H1 (cell line): ENCODE results near the gene RGS2. TPM values are rescaled to one million over a fixed set of nuclear protein-coding genes. Genes with fewer than 3 reads are reported as not detected.

Source experiments
- CTCF ChIA-PET: fragments of 300-600 bp; sonication (Branson Sonifier 250); formaldehyde crosslinking; loops from one replicate; lab custom pipeline; 2021; ENCODE audit not compliant: partially characterized antibody; lab: Charles Lee
- POLR2A ChIA-PET: fragments of 300-600 bp; sonication (Branson Sonifier 250); formaldehyde crosslinking; loops from one replicate; lab custom pipeline; 2021; ENCODE audit warnings: inconsistent platforms; ENCODE audit not compliant: partially characterized antibody; lab: Charles Lee
- DNase-seq, 2 experiments: peaks; one replicate each; pipeline versions ENCODE4 v3.0.0 to v3.0.0-alpha.2; 2010 to 2022; ENCODE audit warnings: low spot score in 2 of 2, low read depth in 1 of 2, mixed read lengths in 1 of 2
- FAIRE-seq: peaks from 2 replicates; lab custom pipeline; 2011; peaks lifted over from hg19 to GRCh38; lab: Jason Lieb, UNC
- H2AFZ ChIP-seq: 2 replicates; pipeline ENCODE4 v1.8.1; 2012; ENCODE audit warnings: low read length, inconsistent platforms
- H2AK5ac ChIP-seq: 2 replicates; pipeline ENCODE4 v1.6.1; 2013; ENCODE audit warnings: low read depth, low read length
- H2BK120ac ChIP-seq: replicated peaks from 2 replicates; pipeline ENCODE3; 2013; ENCODE audit warnings: low read depth, low read length, inconsistent platforms
- H2BK12ac ChIP-seq: 2 replicates; pipeline ENCODE4 v1.6.1; 2013; ENCODE audit warnings: low read depth, low read length
- H2BK15ac ChIP-seq: 2 replicates; pipeline ENCODE4 v1.6.1; 2013; ENCODE audit warnings: low read length
- H2BK20ac ChIP-seq: 2 replicates; pipeline ENCODE4 v1.6.1; 2013; ENCODE audit warnings: low read length
- H2BK5ac ChIP-seq: 2 replicates; pipeline ENCODE4 v1.6.1; 2013; ENCODE audit warnings: low read depth, low read length
- H3K14ac ChIP-seq: 2 replicates; pipeline ENCODE4 v1.6.1; 2013; ENCODE audit warnings: inconsistent platforms; ENCODE audit not compliant: insufficient read length
- H3K18ac ChIP-seq: 2 replicates; pipeline ENCODE4 v1.6.1; 2013; ENCODE audit warnings: low read length; ENCODE audit errors: extremely low read depth
- H3K23ac ChIP-seq: 2 replicates; pipeline ENCODE4 v1.6.1; 2013; ENCODE audit warnings: inconsistent platforms; ENCODE audit not compliant: insufficient read length
- H3K23me2 ChIP-seq: 2 replicates; pipeline ENCODE4 v1.6.1; 2013; ENCODE audit warnings: low read depth, low read length
- H3K27ac ChIP-seq: 2 replicates; pipeline ENCODE4 v1.6.1; 2011; ENCODE audit warnings: low read depth, low read length, inconsistent platforms
- H3K27me3 ChIP-seq, 4 experiments: replicated peaks in 1 of 4; 1 replicate in 1 of 4; 2 replicates in 3 of 4; pipeline versions ENCODE4 v1.6.1 to v1.8.1; 2011 to 2013; ENCODE audit warnings: low read length in 3 of 4, mild to moderate bottlenecking in 3 of 4, inconsistent platforms in 2 of 4, mixed read lengths in 2 of 4, moderate library complexity in 1 of 4; ENCODE audit not compliant: control insufficient read depth in 3 of 4, insufficient read depth in 3 of 4; ENCODE audit errors: extremely low read depth in 1 of 4
- H3K36me3 ChIP-seq, 4 experiments: 2 replicates each; pipeline versions ENCODE4 v1.6.1 to v1.8.1; 2011 to 2013; ENCODE audit warnings: mild to moderate bottlenecking in 4 of 4, low read length in 3 of 4, moderate library complexity in 2 of 4, control low read depth in 1 of 4, inconsistent platforms in 1 of 4; ENCODE audit not compliant: insufficient read depth in 4 of 4, control insufficient read depth in 2 of 4
- H3K4ac ChIP-seq: replicated peaks from 2 replicates; pipeline ENCODE3; 2013; ENCODE audit warnings: low read length, low read depth, mixed read lengths, inconsistent platforms; ENCODE audit not compliant: insufficient read length
- H3K4me1 ChIP-seq, 4 experiments: replicated peaks in 1 of 4; 1 replicate in 1 of 4; 2 replicates in 3 of 4; pipeline versions ENCODE4 v1.6.1 to v1.8.1; 2011 to 2013; ENCODE audit warnings: low read length in 3 of 4, inconsistent platforms in 2 of 4, mixed read lengths in 1 of 4; ENCODE audit not compliant: insufficient read depth in 4 of 4, control insufficient read depth in 3 of 4
- H3K4me2 ChIP-seq, 2 experiments: 2 replicates each; pipeline versions ENCODE4 v1.6.1 to v1.8.1; 2011 to 2013; ENCODE audit warnings: low read depth in 2 of 2, low read length in 2 of 2, control low read depth in 1 of 2, inconsistent platforms in 1 of 2, mild to moderate bottlenecking in 1 of 2; ENCODE audit not compliant: insufficient read depth in 1 of 2
- H3K4me3 ChIP-seq, 4 experiments: fragments of 200-600, 300-600 bp in 1 of 4; sonication (generic), shearing (Covaris generic), sonication (Bioruptor Twin) in 1 of 4; 2 replicates each; pipeline versions ENCODE4 v1.5.1 to v1.8.1; 2011 to 2016; ENCODE audit warnings: low read length in 4 of 4, low read depth in 3 of 4, control low read depth in 2 of 4, inconsistent platforms in 2 of 4, mild to moderate bottlenecking in 2 of 4, mixed read lengths in 1 of 4, moderate library complexity in 1 of 4; ENCODE audit not compliant: insufficient read depth in 2 of 4; ENCODE audit errors: extremely low read depth in 1 of 4
- H3K56ac ChIP-seq: replicated peaks from 2 replicates; pipeline ENCODE3; 2013; ENCODE audit warnings: low read depth, mild to moderate bottlenecking, mixed read lengths, low read length, inconsistent platforms; ENCODE audit not compliant: insufficient read length
- H3K79me1 ChIP-seq: 2 replicates; pipeline ENCODE4 v1.6.1; 2013; ENCODE audit warnings: low read depth, low read length, control low read depth
- H3K79me2 ChIP-seq, 2 experiments: 2 replicates each; pipeline versions ENCODE4 v1.6.1 to v1.8.1; 2012 to 2013; ENCODE audit warnings: low read length in 2 of 2, mild to moderate bottlenecking in 2 of 2, inconsistent platforms in 1 of 2; ENCODE audit not compliant: insufficient read depth in 2 of 2, control insufficient read depth in 1 of 2
- H3K9ac ChIP-seq, 4 experiments: replicated peaks in 1 of 4; 1 replicate in 1 of 4; 2 replicates in 3 of 4; pipeline versions ENCODE4 v1.6.1 to v1.8.1; 2011 to 2013; ENCODE audit warnings: low read depth in 3 of 4, low read length in 3 of 4, control low read depth in 2 of 4, mild to moderate bottlenecking in 2 of 4, moderate library complexity in 2 of 4, inconsistent platforms in 1 of 4; ENCODE audit errors: extremely low read depth in 1 of 4
- H3K9me3 ChIP-seq, 2 experiments: 2 replicates each; pipeline versions ENCODE4 v1.6.1 to v1.8.1; 2012 to 2013; ENCODE audit warnings: mild to moderate bottlenecking in 2 of 2, moderate library complexity in 2 of 2, control low read depth in 1 of 2, inconsistent platforms in 1 of 2, low read depth in 1 of 2, low read length in 1 of 2, mixed read lengths in 1 of 2; ENCODE audit not compliant: insufficient read depth in 2 of 2
- H4K20me1 ChIP-seq, 2 experiments: replicated peaks in 1 of 2; 2 replicates each; pipeline versions ENCODE3 to v1.8.1; 2011 to 2013; ENCODE audit warnings: inconsistent platforms in 2 of 2, low read length in 2 of 2, mild to moderate bottlenecking in 1 of 2; ENCODE audit not compliant: insufficient read depth in 2 of 2, control insufficient read depth in 1 of 2
- H4K5ac ChIP-seq: 2 replicates; pipeline ENCODE4 v1.6.1; 2013; ENCODE audit warnings: low read length, low read depth, mixed read lengths, inconsistent platforms; ENCODE audit not compliant: insufficient read length
- H4K8ac ChIP-seq: 2 replicates; pipeline ENCODE4 v1.8.0; 2013; ENCODE audit warnings: mild to moderate bottlenecking, moderate library complexity, low read length, inconsistent platforms; ENCODE audit not compliant: insufficient read depth; ENCODE audit errors: extremely low read depth
- H4K91ac ChIP-seq: replicated peaks from 2 replicates; pipeline ENCODE3; 2013; ENCODE audit warnings: low read length, mixed read lengths, inconsistent platforms; ENCODE audit not compliant: insufficient read length
- ATF2 ChIP-seq: IDR thresholded peaks from 2 replicates; pipeline ENCODE4 v1.6.1; 2012; ENCODE audit warnings: low read length, inconsistent platforms
- RFX5 ChIP-seq: IDR thresholded peaks from 2 replicates; pipeline ENCODE4 v1.6.1; 2011; ENCODE audit warnings: low read depth, low read length, improper control_type of control experiment, borderline replicate concordance
- SP1 ChIP-seq: IDR thresholded peaks from 2 replicates; pipeline ENCODE4 v1.6.1; 2011; ENCODE audit warnings: low read depth, low read length
- WGBS, 2 experiments: shearing (Covaris generic) in 1 of 2; methylation state at CpG; one replicate each; pipeline versions ENCODE4 v1.1.6 to v1.1.7; 2013 to 2015; ENCODE audit warnings: low lambda C conversion rate in 2 of 2, mixed read lengths in 2 of 2, inconsistent platforms in 1 of 2, low coverage in 1 of 2, missing lambda C conversion rate in 1 of 2; ENCODE audit not compliant: insufficient replicate concordance in 2 of 2, insufficient coverage in 1 of 2, insufficient read length in 1 of 2; ENCODE audit errors: extremely low coverage in 1 of 2, missing lambda C conversion rate in 1 of 2; 5-methylcytosine and 5-hydroxymethylcytosine counted together
- polyA plus RNA-seq, 7 experiments: library from polyadenylated mRNA; depleted of rRNA in 3 of 7; stranded (reverse) in 5 of 7; unstranded in 2 of 7; fragments of >200 nt in 5 of 7; fragments of 200-250 nt in 2 of 7; gene quantifications; 1 replicate in 5 of 7; 2 replicates in 1 of 7; 4 replicates in 1 of 7; pipeline versions ENCODE4 v1.2.1 to v1.2.3, GENCODE V29; 2011 to 2013; ENCODE audit warnings: missing spikeins in 2 of 7, mixed read lengths in 2 of 7
- total RNA-seq: library from RNA; stranded (reverse); fragmentation: NEBNext Ultra II Directional; extraction: Animal tissue kit (Norgen Biotek cat#: 25700); gene quantifications from 2 replicates; pipeline ENCODE4 v1.2.1, GENCODE V29; 2021

The RGS2 gene
- total and polyA plus RNA-seq, 2 of the 8 experiments (the other 6 are each of a cell fraction or from before 2014, with no cell fraction given): 9.1 to 17.0 TPM

DNA sequence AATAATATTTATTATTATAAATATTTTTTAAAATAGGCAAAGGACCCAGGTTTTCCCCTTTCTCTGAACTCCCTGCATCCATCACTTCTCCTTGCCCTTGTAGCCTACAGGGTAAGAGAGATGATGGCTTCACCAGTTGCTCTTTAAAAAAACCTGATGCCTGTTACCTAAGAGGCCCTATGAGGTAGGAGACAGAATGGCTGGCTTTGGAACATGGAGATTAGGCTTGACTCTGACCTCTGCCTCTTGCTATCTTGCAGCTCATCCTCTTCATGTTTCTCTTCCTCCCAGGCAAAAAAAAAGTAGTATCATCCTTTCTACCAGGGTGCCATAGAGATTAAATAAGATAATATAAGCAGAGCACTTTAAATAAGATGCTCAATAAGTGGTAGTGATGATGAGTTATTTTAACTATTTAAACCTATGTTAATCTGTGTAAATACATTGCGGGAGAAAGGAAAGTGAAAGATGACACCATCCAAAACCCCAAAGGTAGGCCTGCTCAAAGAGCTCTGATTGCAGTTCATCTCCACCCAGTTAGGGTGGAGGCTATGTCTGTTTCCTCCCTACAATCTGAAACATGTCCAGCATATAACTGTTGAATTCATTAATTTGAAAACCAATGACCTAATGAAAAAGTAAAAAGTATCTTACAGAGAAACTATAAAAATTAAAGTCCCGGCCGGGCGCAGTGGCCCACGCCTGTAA lies 51.8 kb downstream of the RGS2 start:
- H2BK120ac ChIP-seq: no peak overlapping the region
- H3K79me1 ChIP-seq: no peaks in the 10 kb centered on the region
- H2AFZ ChIP-seq: no peak overlapping the region
- no peak overlapping the region for H3K4ac ChIP-seq
- no peaks in the 10 kb centered on the region for H3K23me2 ChIP-seq
- H3K14ac ChIP-seq: no peak overlapping the region
- no peak overlapping the region for H3K18ac ChIP-seq
- no peak overlapping the region for H3K56ac ChIP-seq
- H3K9me3 ChIP-seq: peaks cover 0 to 3% of the 10 kb centered on the region in 2 experiments; a peak in 2 of 4 replicates
- no peak overlapping the region for H3K4me2 ChIP-seq
- no peak overlapping the region for H4K91ac ChIP-seq
- H3K36me3 ChIP-seq: no peaks in the 10 kb centered on the region
- H2BK12ac ChIP-seq: no peak overlapping the region
- no peak overlapping the region for H2BK20ac ChIP-seq
- no peak overlapping the region for H2AK5ac ChIP-seq
- H2BK5ac ChIP-seq: no peak overlapping the region
- H3K23ac ChIP-seq: no peak overlapping the region
- no peak overlapping the region for H4K8ac ChIP-seq
- H3K4me1 ChIP-seq: 0 out of 7 replicates have a peak, but pooled peaks cover 0 to 2% (median 0%) of the 10 kb centered on the region in 4 experiments
- no peak overlapping the region for H3K27ac ChIP-seq
- 68% methylated on average over 5 of the region's 5 CpGs; no CpG with 5 or more reads in 1 of the 2 experiments for WGBS, 2 experiments
- no peak overlapping the region for H3K9ac ChIP-seq
- no peaks in the 10 kb centered on the region for H4K20me1 ChIP-seq
- no peak for DNase-seq
- no peak for FAIRE-seq
- no peaks in the 10 kb centered on the region for H3K27me3 ChIP-seq
- no peak overlapping the region for H2BK15ac ChIP-seq
- CTCF ChIA-PET: interaction anchor here (0.6 to 1.8 kb wide), 3 partner anchors 15 to 159 kb away, joined by 3 to 6 read pairs (median 3); no protein-coding TSS in a partner anchor
- no peaks in the 10 kb centered on the region for H3K79me2 ChIP-seq
- H4K5ac ChIP-seq: no peak overlapping the region
- H3K4me3 ChIP-seq: no peak overlapping the region
- POLR2A ChIA-PET: interaction anchor here (0.7 kb wide), 2 partner anchors 9 to 19 kb away, joined by 3 read pairs; no protein-coding TSS in a partner anchor
- TF ChIP-seq RFX5: no peak
- no peak for TF ChIP-seq SP1
- TF ChIP-seq ATF2: no peak
